ENCODE results near the gene CCDC201. TPM values are rescaled to one million over a fixed set of nuclear protein-coding genes. Genes with fewer than 3 reads are reported as not detected.
A peak's percentile ranks its signal among the peaks of the same experiment; 100 is the strongest.

Gene CCDC201
- polyA plus RNA-seq, 3 donors: not detected

- peak; percentile 15 for TF ChIP-seq CTCF (IDR thresholded peaks at IDR 0.05)
- Histone ChIP-seq H3K9me3 (replicated peaks in 1 of 2; ENCODE audit: control insufficient read depth in 1 of 2, insufficient read depth in 1 of 2, low read length in 2 of 2) (no peaks in the 10 kb centered on the region), H3K9ac (ENCODE audit: insufficient read depth, low read length, poor library complexity, severe bottlenecking) (no peak overlapping the region), H4K20me1 (ENCODE audit: insufficient read depth, low read length) (no peaks in the 10 kb centered on the region), H3K79me2 (ENCODE audit: insufficient read depth, low read length) (no peaks in the 10 kb centered on the region), H3K4me3 (replicated peaks in 1 of 3; ENCODE audit: low read depth in 2 of 3, low read length in 3 of 3) (no peak overlapping the region), H3K27me3 (ENCODE audit: control insufficient read depth in 2 of 2, insufficient read depth in 2 of 2, low read length in 2 of 2) (no peaks in the 10 kb centered on the region), H3K36me3 (replicated peaks in 1 of 2; ENCODE audit: control insufficient read depth in 1 of 2, insufficient read depth in 2 of 2, low read length in 2 of 2) (no peaks in the 10 kb centered on the region), H2AFZ (ENCODE audit: insufficient read depth, low read depth, low read length, poor library complexity, severe bottlenecking) (no peak overlapping the region), H3K4me1 (ENCODE audit: control insufficient read depth in 1 of 2, insufficient read depth in 2 of 2, low read length in 2 of 2) (no peaks in the 10 kb centered on the region), H3K4me2 (replicated peaks; ENCODE audit: extremely low read depth, low read length, poor library complexity, severe bottlenecking) (no peak overlapping the region), H3K27ac (ENCODE audit: low read depth in 1 of 2, low read length in 2 of 2) (no peak overlapping the region)
- 84% methylated on average over 8 of the region's 10 CpGs for WGBS (ENCODE audit: insufficient coverage)
- Mint-ChIP-seq H3K36me3 (no peaks in the 10 kb centered on the region), H3K4me1 (no peaks in the 10 kb centered on the region), H3K9me3 (peaks cover 0 to 3% (median under 1%) of the 10 kb centered on the region in 7 donors), H3K27ac (no peak overlapping the region), H3K27me3 (ENCODE audit: low read depth in 3 of 3) (peaks cover 2 to 4% (median 4%) of the 10 kb centered on the region in 3 donors), H3K4me3 (peak overlapping the region in 1 of 2 donors; percentile 37)
- intact Hi-C loops (cut with micrococcal nuclease): no loop called here
- DNase-seq: no peak
Observed at GRCh38 chr7:45872116-45873034, 507 bp downstream of the CCDC201 start.

GRCh38 chr7:45869426-45869825 lies 3.5 kb downstream of the CCDC201 start:
- no peaks in the 10 kb centered on the region for H3K36me3 ChIP-seq (replicated peaks in 1 of 2; ENCODE audit: control insufficient read depth in 1 of 2, insufficient read depth in 2 of 2, low read length in 2 of 2)
- H3K36me3 Mint-ChIP-seq: no peaks in the 10 kb centered on the region
- no CpG with 5 or more reads among the region's 4 CpGs for WGBS (ENCODE audit: insufficient coverage)
- no peaks in the 10 kb centered on the region for H4K20me1 ChIP-seq (ENCODE audit: insufficient read depth, low read length)
- no peak overlapping the region for H3K9ac ChIP-seq (ENCODE audit: insufficient read depth, low read length, poor library complexity, severe bottlenecking)
- no peaks in the 10 kb centered on the region for H3K4me1 ChIP-seq (ENCODE audit: control insufficient read depth in 1 of 2, insufficient read depth in 2 of 2, low read length in 2 of 2)
- no peaks in the 10 kb centered on the region for H3K27me3 ChIP-seq (ENCODE audit: control insufficient read depth in 2 of 2, insufficient read depth in 2 of 2, low read length in 2 of 2)
- no peak overlapping the region for H3K27ac Mint-ChIP-seq
- DNase-seq: no peak
- no peak for TF ChIP-seq CTCF (IDR thresholded peaks at IDR 0.05)
- H3K4me1 Mint-ChIP-seq: no peaks in the 10 kb centered on the region
- H3K9me3 ChIP-seq (replicated peaks in 1 of 2; ENCODE audit: control insufficient read depth in 1 of 2, insufficient read depth in 1 of 2, low read length in 2 of 2): no peaks in the 10 kb centered on the region
- no peak overlapping the region for H3K4me3 Mint-ChIP-seq
- no peaks in the 10 kb centered on the region for H3K79me2 ChIP-seq (ENCODE audit: insufficient read depth, low read length)
- no peak overlapping the region for H3K4me2 ChIP-seq (replicated peaks; ENCODE audit: extremely low read depth, low read length, poor library complexity, severe bottlenecking)
- intact Hi-C loops (cut with micrococcal nuclease): no loop called here
- no peak overlapping the region for H3K4me3 ChIP-seq (replicated peaks in 1 of 3; ENCODE audit: low read depth in 2 of 3, low read length in 3 of 3)
- no peak overlapping the region for H2AFZ ChIP-seq (ENCODE audit: insufficient read depth, low read depth, low read length, poor library complexity, severe bottlenecking)
- H3K27me3 Mint-ChIP-seq (ENCODE audit: low read depth in 3 of 3): peaks cover 2 to 10% (median 6%) of the 10 kb centered on the region in 3 donors
- no peak overlapping the region for H3K27ac ChIP-seq (ENCODE audit: low read depth in 1 of 2, low read length in 2 of 2)
- peaks cover 0 to 3% (median 0%) of the 10 kb centered on the region in 7 donors for H3K9me3 Mint-ChIP-seq
